Esophagus squamous epithelium (tissue), 5 donors: Measurements from ENCODE around the gene SCMH1. TPM values are rescaled to one million over a fixed set of nuclear protein-coding genes. Genes with fewer than 3 reads are reported as not detected.

Source experiments
- DNase-seq: peaks from one replicate; lab custom pipeline; 2025; lab: John Stamatoyannopoulos, UW
- H3K27ac ChIP-seq, 4 donors: fragments of 200-600 bp; sonication (generic); one replicate each; pipeline ENCODE4 v1.5.1; 2016 to 2019; ENCODE audit warnings: mild to moderate bottlenecking in 1 of 4
- H3K27me3 ChIP-seq, 4 donors: fragments of 200-600 bp; sonication (generic); 1 replicate in 3 of 4; 2 replicates in 1 of 4; pipeline versions ENCODE4 v1.5.1 to v1.6.0; 2017 to 2021; ENCODE audit warnings: antibody characterized with exemption in 1 of 4
- H3K36me3 ChIP-seq, 3 donors: fragments of 200-600 bp; sonication (generic); one replicate each; pipeline ENCODE4 v1.5.1; 2016 to 2019
- H3K4me1 ChIP-seq, 3 donors: fragments of 200-600 bp; sonication (generic); one replicate each; pipeline ENCODE4 v1.5.1; 2017 to 2019
- H3K4me3 ChIP-seq, 4 donors: fragments of 200-600 bp; sonication (generic); 1 replicate in 3 of 4; 2 replicates in 1 of 4; pipeline ENCODE4 v1.5.1; 2016 to 2019; ENCODE audit warnings: mild to moderate bottlenecking in 2 of 4, moderate library complexity in 1 of 4
- H3K9me3 ChIP-seq, 3 donors: fragments of 200-600 bp; sonication (generic); one replicate each; pipeline ENCODE4 v1.5.1; 2016 to 2019
- CTCF ChIP-seq, 6 experiments: fragments of 450-650 bp in 4 of 6; fragments of 200-600 bp in 2 of 6; sonication (generic) in 2 of 6; IDR thresholded peaks; one replicate each; pipeline ENCODE4 v1.5.1; 2016 to 2019; ENCODE audit warnings: antibody characterized with exemption in 6 of 6, mild to moderate bottlenecking in 4 of 6, moderate library complexity in 4 of 6
- POLR2A ChIP-seq, 4 donors: fragments of 450-650 bp; IDR thresholded peaks; one replicate each; pipeline ENCODE4 v1.6.1; 2017; ENCODE audit warnings: antibody characterized with exemption in 4 of 4, mild to moderate bottlenecking in 4 of 4, moderate library complexity in 3 of 4
- WGBS, 2 donors: methylation state at CpG; one replicate each; pipeline ENCODE4 v1.1.5; 2018; 5-methylcytosine and 5-hydroxymethylcytosine counted together
- intact Hi-C: fragments of 100-400 bp; cut with DNase I; formaldehyde crosslinking; loops from one replicate; pipeline ENCODE4 v1.15.0; 2022
- total RNA-seq, 4 donors: library from RNA; depleted of rRNA; stranded (reverse); fragments of >200 nt; gene quantifications; one replicate each; pipeline ENCODE4 v1.1.0, GENCODE V29; 2016
- donor health status: DM: yes; HTN: yes; CAD: no.

SCMH1 gene
- total RNA-seq, 4 donors from 2014 or later: 4.4 to 46.9 (median 16.3) TPM

- no peak for TF ChIP-seq CTCF (IDR thresholded peaks at IDR 0.05)
- TF ChIP-seq POLR2A (IDR thresholded peaks at IDR 0.05): no peak
- peak overlapping the region in 2 of 4 donors; percentile 21 to 97 for H3K27ac ChIP-seq
- WGBS, 2 donors: 83 to 96% methylated on average over 3 of the region's 3 CpGs
- peaks cover 7 to 47% (median 24%) of the 10 kb centered on the region in 3 donors for H3K4me1 ChIP-seq
- H3K4me3 ChIP-seq: no peak overlapping the region
- H3K36me3 ChIP-seq: peaks cover 5 to 76% (median 29%) of the 10 kb centered on the region in 3 donors
- H3K27me3 ChIP-seq: no peaks in the 10 kb centered on the region
- DNase-seq: no peak
- intact Hi-C loops: no loop called here
- H3K9me3 ChIP-seq: no peaks in the 10 kb centered on the region
These were observed 256.2 kb downstream of the SCMH1 start for GRCh38 chr1:40985875-40986274.

- WGBS, 2 donors: 66 to 67% methylated on average over 5 of the region's 5 CpGs
- no peak overlapping the region for H3K4me3 ChIP-seq
- H3K9me3 ChIP-seq: no peaks in the 10 kb centered on the region
- peak overlapping the region in 2 of 4 donors; percentile 31 to 97 for H3K27ac ChIP-seq
- peaks cover 5 to 69% (median 29%) of the 10 kb centered on the region in 3 donors for H3K36me3 ChIP-seq
- H3K27me3 ChIP-seq: no peaks in the 10 kb centered on the region
- intact Hi-C loops: no loop called here
- peaks cover 9 to 54% (median 29%) of the 10 kb centered on the region in 3 donors for H3K4me1 ChIP-seq
- DNase-seq: no peak
- TF ChIP-seq POLR2A (IDR thresholded peaks at IDR 0.05): no peak
- no peak for TF ChIP-seq CTCF (IDR thresholded peaks at IDR 0.05)
These were observed 256.9 kb downstream of the SCMH1 start for GRCh38 chr1:40985161-40985560.

GRCh38 chr1:40984531-40984930, 257.6 kb downstream of the SCMH1 start:
- Histone ChIP-seq H3K4me1 (peaks cover 9 to 56% (median 29%) of the 10 kb centered on the region in 3 donors), H3K27ac (peak overlapping the region in 2 of 4 donors; percentile 27 to 97), H3K4me3 (no peak overlapping the region), H3K36me3 (peaks cover 5 to 62% (median 29%) of the 10 kb centered on the region in 3 donors), H3K9me3 (no peaks in the 10 kb centered on the region), H3K27me3 (no peaks in the 10 kb centered on the region)
- WGBS, 2 donors: 87 to 90% methylated on average over 4 of the region's 4 CpGs
- intact Hi-C loops: no loop called here
- TF ChIP-seq CTCF (IDR thresholded peaks at IDR 0.05) (no peak), POLR2A (IDR thresholded peaks at IDR 0.05) (no peak)
- DNase-seq: no peak

- DNase-seq: no peak
- Histone ChIP-seq H3K27ac (peak overlapping the region in 3 of 4 donors; percentile 27 to 97 (median 42)), H3K4me1 (peaks cover 9 to 60% (median 30%) of the 10 kb centered on the region in 3 donors), H3K27me3 (no peaks in the 10 kb centered on the region), H3K9me3 (no peaks in the 10 kb centered on the region), H3K36me3 (peaks cover 5 to 58% (median 24%) of the 10 kb centered on the region in 3 donors), H3K4me3 (no peak overlapping the region)
- no peak for TF ChIP-seq CTCF (IDR thresholded peaks at IDR 0.05)
- intact Hi-C loops: no loop called here
- 40 to 42% methylated on average over 2 of the region's 2 CpGs for WGBS, 2 donors
These were observed 258.0 kb downstream of the SCMH1 start for GRCh38 chr1:40984066-40984465.

- H3K27me3 ChIP-seq: no peaks in the 10 kb centered on the region
- peaks cover 5 to 50% (median 19%) of the 10 kb centered on the region in 3 donors for H3K36me3 ChIP-seq
- WGBS, 2 donors: 23 to 38% methylated on average over 1 of the region's 1 CpG
- no peak for TF ChIP-seq POLR2A (IDR thresholded peaks at IDR 0.05)
- TF ChIP-seq CTCF (IDR thresholded peaks at IDR 0.05): no peak
- H3K4me1 ChIP-seq: peaks cover 9 to 65% (median 33%) of the 10 kb centered on the region in 3 donors
- H3K9me3 ChIP-seq: no peaks in the 10 kb centered on the region
- H3K4me3 ChIP-seq: no peak overlapping the region
- intact Hi-C loops: no loop called here
- DNase-seq: no peak
- H3K27ac ChIP-seq: peak overlapping the region; percentile 30 to 97 (median 71)
These were observed 258.8 kb downstream of the SCMH1 start for GRCh38 chr1:40983286-40983685.
